ENCODE measurements around the gene NEDD1. TPM values are rescaled to one million over a fixed set of nuclear protein-coding genes. Genes with fewer than 3 reads are reported as not detected.

The NEDD1 gene
- polyA plus RNA-seq, 1 experiment: 30.5 TPM

DNA sequence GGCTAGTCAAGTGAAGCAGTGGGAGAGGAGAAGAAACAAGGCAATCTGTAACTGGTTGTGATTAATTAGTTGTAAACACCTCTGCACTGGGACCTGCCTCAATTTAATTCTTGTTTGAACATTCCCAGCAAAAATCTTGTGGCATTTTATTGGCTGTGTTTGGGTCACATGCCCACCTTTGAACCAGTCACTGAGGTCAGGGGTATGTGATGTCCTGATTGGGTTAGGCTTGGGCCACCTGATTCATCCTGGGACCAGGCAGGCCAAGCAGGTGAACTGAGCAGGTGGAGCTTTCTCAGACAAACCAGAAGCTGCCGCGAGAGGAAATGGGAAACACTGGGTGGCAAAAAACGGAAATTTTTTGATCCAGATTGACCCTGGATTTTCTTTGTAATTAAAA is 72.5 kb downstream of the NEDD1 start:
- ChIA-PET CTCF (interaction anchor here (1.1 kb wide), 1 partner anchor 425 kb away, joined by 4 read pairs; no protein-coding TSS in a partner anchor), POLR2A (no interaction called here)
- Histone ChIP-seq H3K9me3 (ENCODE audit: control insufficient read depth, insufficient read depth, low read length) (no peaks in the 10 kb centered on the region), H3K4me3 (ENCODE audit: low read depth, low read length) (no peak overlapping the region), H3K27me3 (ENCODE audit: control insufficient read depth, insufficient read depth, low read length) (peaks cover under 1% of the 10 kb centered on the region), H3K27ac (ENCODE audit: low read depth, low read length) (no peak overlapping the region)
- no peak for DNase-seq (ENCODE audit: low read depth, low spot score)
- TF ChIP-seq CTCF (IDR thresholded peaks at IDR 0.05; ENCODE audit: low read depth, low read length): no peak

DNA sequence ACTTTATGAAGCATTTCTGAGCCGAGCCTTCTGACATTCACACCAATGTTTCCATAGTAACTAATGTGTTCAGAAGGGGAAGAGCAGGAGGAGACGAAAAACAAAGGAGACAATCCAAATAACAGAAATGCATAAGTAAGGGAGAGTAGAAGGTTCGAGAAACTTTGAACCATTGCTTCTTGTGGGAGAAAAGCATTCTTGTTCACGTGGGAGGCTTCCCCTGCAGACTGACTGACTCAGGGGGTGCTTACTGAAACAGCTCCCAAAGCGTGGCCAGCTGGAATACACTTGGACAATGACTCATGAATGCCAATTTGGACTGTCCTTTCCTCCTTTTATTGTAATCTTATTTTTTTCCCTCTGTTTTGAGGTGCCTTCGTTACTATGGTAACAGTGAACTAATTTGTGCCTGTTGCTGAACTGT is 73.9 kb downstream of the NEDD1 start:
- no peak overlapping the region for H3K4me3 ChIP-seq (ENCODE audit: low read depth, low read length)
- CTCF ChIA-PET: no interaction called here
- H3K27ac ChIP-seq (ENCODE audit: low read depth, low read length): no peak overlapping the region
- H3K27me3 ChIP-seq (ENCODE audit: control insufficient read depth, insufficient read depth, low read length): peaks cover 10% of the 10 kb centered on the region
- POLR2A ChIA-PET: interaction anchor here (0.7 kb wide), 1 partner anchor 764 kb away, joined by 5 read pairs; no protein-coding TSS in a partner anchor
- TF ChIP-seq CTCF (IDR thresholded peaks at IDR 0.05; ENCODE audit: low read depth, low read length): no peak
- peak; percentile 59 for DNase-seq (ENCODE audit: low read depth, low spot score)
- H3K9me3 ChIP-seq (ENCODE audit: control insufficient read depth, insufficient read depth, low read length): no peaks in the 10 kb centered on the region

DNA sequence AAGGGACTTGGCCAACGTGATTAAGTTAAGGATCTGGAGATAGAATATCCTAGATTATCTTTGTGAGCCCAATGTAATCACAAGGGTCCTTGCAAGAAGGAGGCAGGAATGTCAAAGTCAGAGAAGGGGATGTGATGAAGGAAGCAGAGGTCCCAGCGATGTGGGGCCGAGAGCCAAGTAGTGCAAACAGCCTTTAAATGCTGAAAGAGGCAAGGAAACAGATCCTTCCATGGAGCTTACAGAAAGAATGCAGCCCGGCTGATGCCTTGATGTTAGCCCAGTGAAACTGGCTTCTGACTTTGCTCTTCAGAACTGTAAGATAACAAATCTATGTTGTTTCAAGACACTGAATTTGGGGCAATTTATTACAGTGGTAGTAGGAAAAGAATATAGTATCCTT is 74.9 kb downstream of the NEDD1 start:
- peaks cover 14% of the 10 kb centered on the region for H3K27me3 ChIP-seq (ENCODE audit: control insufficient read depth, insufficient read depth, low read length)
- no peak for DNase-seq (ENCODE audit: low read depth, low spot score)
- no peak overlapping the region for H3K27ac ChIP-seq (ENCODE audit: low read depth, low read length)
- H3K4me3 ChIP-seq (ENCODE audit: low read depth, low read length): no peak overlapping the region
- no peaks in the 10 kb centered on the region for H3K9me3 ChIP-seq (ENCODE audit: control insufficient read depth, insufficient read depth, low read length)
- CTCF ChIA-PET: no interaction called here
- no peak for TF ChIP-seq CTCF (IDR thresholded peaks at IDR 0.05; ENCODE audit: low read depth, low read length)
- POLR2A ChIA-PET: interaction anchor here (0.5 to 0.7 kb wide), 2 partner anchors 765 to 804 kb away, joined by 5 read pairs; no protein-coding TSS in a partner anchor

GRCh38 chr12:96982671-96983070 is 75.6 kb downstream of the NEDD1 start:
- no peak overlapping the region for H3K27ac ChIP-seq (ENCODE audit: low read depth, low read length)
- no peaks in the 10 kb centered on the region for H3K9me3 ChIP-seq (ENCODE audit: control insufficient read depth, insufficient read depth, low read length)
- ChIA-PET POLR2A (interaction anchor here (0.5 kb wide), 1 partner anchor 804 kb away, joined by 5 read pairs; no protein-coding TSS in a partner anchor), CTCF (interaction anchor here (0.7 kb wide), 1 partner anchor 405 kb away, joined by 3 read pairs; no protein-coding TSS in a partner anchor)
- no peak overlapping the region for H3K4me3 ChIP-seq (ENCODE audit: low read depth, low read length)
- peaks cover 15% of the 10 kb centered on the region for H3K27me3 ChIP-seq (ENCODE audit: control insufficient read depth, insufficient read depth, low read length)
- TF ChIP-seq CTCF (IDR thresholded peaks at IDR 0.05; ENCODE audit: low read depth, low read length): no peak
- DNase-seq (ENCODE audit: low read depth, low spot score): no peak

- DNase-seq (ENCODE audit: low read depth, low spot score): no peak
- ChIA-PET POLR2A (no interaction called here), CTCF (interaction anchor here (0.7 to 3.7 kb wide), 25 partner anchors 8 to 1414 kb away, joined by 3 to 33 read pairs (median 5); no protein-coding TSS in a partner anchor)
- TF ChIP-seq CTCF (IDR thresholded peaks at IDR 0.05; ENCODE audit: low read depth, low read length): peak; percentile 55
- H3K4me3 ChIP-seq (ENCODE audit: low read depth, low read length): peak overlapping the region; percentile 47
- no peak overlapping the region for H3K27ac ChIP-seq (ENCODE audit: low read depth, low read length)
- H3K9me3 ChIP-seq (ENCODE audit: control insufficient read depth, insufficient read depth, low read length): no peaks in the 10 kb centered on the region
- peaks cover 23% of the 10 kb centered on the region for H3K27me3 ChIP-seq (ENCODE audit: control insufficient read depth, insufficient read depth, low read length)
These were observed 78.7 kb downstream of the NEDD1 start for GRCh38 chr12:96985515-96986362.
